H54 (cell line): ENCODE measurements around the gene SAA2.
"Not testable (repeated sequence)": the region's sequence is repeated elsewhere in the genome, so short reads cannot be mapped to it uniquely, and the experiment has no call there.

Experiments
- DNase-seq: peaks from one replicate; pipeline ENCODE4 v3.0.0; 2011; ENCODE audit warnings: low spot score, mixed read lengths; ENCODE audit not compliant: insufficient read length
- FAIRE-seq: peaks from 3 replicates; lab custom pipeline; 2011; peaks lifted over from hg19 to GRCh38; lab: Jason Lieb, UNC
- POLR2A ChIP-seq: IDR thresholded peaks from 2 replicates; pipeline ENCODE4 v1.6.1; 2011; ENCODE audit warnings: low read depth, mild to moderate bottlenecking, low read length

The SAA2 gene

GRCh38 chr11:18236664-18237356, 11.7 kb downstream of the SAA2 start, which contains the start of gene SAA4:
Gene SAA4, minus strand, starts transcription at chr11:18236802. Its CDS starts 876 bp downstream, at chr11:18235926.
- DNase-seq (no peak), FAIRE-seq (no peak)
- no peak for TF ChIP-seq POLR2A

- FAIRE-seq (no peak), DNase-seq (no peak)
- no peak for TF ChIP-seq POLR2A
Observed at GRCh38 chr11:18235394-18236334, 12.8 kb downstream of the SAA2 start.

- FAIRE-seq (no peak), DNase-seq (no peak)
- no peak for TF ChIP-seq POLR2A
Observed at GRCh38 chr11:18233912-18234311, 14.6 kb downstream of the SAA2 start.

GRCh38 chr11:18230859-18231258, 17.6 kb downstream of the SAA2 start:
- TF ChIP-seq POLR2A: no peak
- FAIRE-seq: no peak
- DNase-seq: no peak

GRCh38 chr11:18229501-18229900, 19.0 kb downstream of the SAA2 start:
- no peak for TF ChIP-seq POLR2A

GRCh38 chr11:18225913-18226312, 22.6 kb downstream of the SAA2 start:
- FAIRE-seq: no peak
- no peak for TF ChIP-seq POLR2A
- no peak for DNase-seq

More at GRCh38 chr11:18229501-18229900, 19.0 kb downstream of the SAA2 start:
- no peak for DNase-seq
- no peak for FAIRE-seq

- no peak for TF ChIP-seq POLR2A
- DNase-seq (no peak), FAIRE-seq (no peak)
Observed at GRCh38 chr11:18223591-18224387, 24.7 kb downstream of the SAA2 start.

GRCh38 chr11:18222814-18223421, 25.6 kb downstream of the SAA2 start:
- TF ChIP-seq POLR2A: no peak
- no peak for FAIRE-seq

GRCh38 chr11:18221274-18221876, 27.1 kb downstream of the SAA2 start:
- TF ChIP-seq POLR2A: no peak
- FAIRE-seq (no peak), DNase-seq (no peak)

More at GRCh38 chr11:18222814-18223421, 25.6 kb downstream of the SAA2 start:
- no peak for DNase-seq

GRCh38 chr11:18209058-18209457, 39.4 kb downstream of the SAA2 start:
- FAIRE-seq: no peak
- TF ChIP-seq POLR2A: no peak
- DNase-seq: no peak

- DNase-seq: no peak
- no peak for FAIRE-seq
- TF ChIP-seq POLR2A: no peak
Observed at GRCh38 chr11:18204771-18205170, 43.7 kb downstream of the SAA2 start.

- FAIRE-seq (no peak), DNase-seq (no peak)
- TF ChIP-seq POLR2A: no peak
Observed at GRCh38 chr11:18204220-18204619, 44.2 kb downstream of the SAA2 start.

GRCh38 chr11:18203723-18204122, 44.7 kb downstream of the SAA2 start:
- FAIRE-seq (no peak), DNase-seq (peak; percentile 18)

GRCh38 chr11:18197738-18198137, 50.7 kb downstream of the SAA2 start:
- not testable (repeated sequence) for FAIRE-seq, DNase-seq

More at GRCh38 chr11:18203723-18204122, 44.7 kb downstream of the SAA2 start:
- TF ChIP-seq POLR2A: no peak
